HG02884 (cell line): ENCODE results near the gene RPTOR.
"Not testable (repeated sequence)": the region's sequence is repeated elsewhere in the genome, so short reads cannot be mapped to it uniquely, and the experiment has no call there.

ENCODE experiments used
- ATAC-seq: cut with Tn5 transposase; IDR thresholded peaks from one replicate; pipeline ENCODE4 v1.9.1; 2021; ENCODE audit warnings: mild to moderate bottlenecking, moderate library complexity; ENCODE audit not compliant: unreplicated experiment

RPTOR gene

DNA sequence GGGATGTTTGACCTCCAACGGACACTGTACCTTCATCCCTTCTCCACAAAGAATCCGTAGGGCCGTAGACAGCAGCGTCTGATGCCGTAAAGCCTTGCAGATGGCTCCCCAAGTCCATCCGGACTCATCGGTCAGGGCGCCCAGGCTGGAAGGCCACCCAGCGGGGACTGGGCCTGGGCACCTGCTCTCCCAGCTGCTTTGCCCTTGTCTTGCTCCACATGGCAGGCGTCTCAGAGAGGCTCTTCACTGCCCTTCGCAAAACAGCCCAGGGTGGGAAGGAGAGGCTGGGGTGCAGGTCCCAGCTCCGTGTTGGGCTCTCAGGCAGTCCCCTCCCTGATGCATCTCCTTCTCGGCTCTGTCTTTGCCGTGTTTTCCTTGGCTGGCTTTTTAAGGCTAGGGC lies 6.2 kb upstream of the RPTOR start:
- no peak for ATAC-seq

DNA sequence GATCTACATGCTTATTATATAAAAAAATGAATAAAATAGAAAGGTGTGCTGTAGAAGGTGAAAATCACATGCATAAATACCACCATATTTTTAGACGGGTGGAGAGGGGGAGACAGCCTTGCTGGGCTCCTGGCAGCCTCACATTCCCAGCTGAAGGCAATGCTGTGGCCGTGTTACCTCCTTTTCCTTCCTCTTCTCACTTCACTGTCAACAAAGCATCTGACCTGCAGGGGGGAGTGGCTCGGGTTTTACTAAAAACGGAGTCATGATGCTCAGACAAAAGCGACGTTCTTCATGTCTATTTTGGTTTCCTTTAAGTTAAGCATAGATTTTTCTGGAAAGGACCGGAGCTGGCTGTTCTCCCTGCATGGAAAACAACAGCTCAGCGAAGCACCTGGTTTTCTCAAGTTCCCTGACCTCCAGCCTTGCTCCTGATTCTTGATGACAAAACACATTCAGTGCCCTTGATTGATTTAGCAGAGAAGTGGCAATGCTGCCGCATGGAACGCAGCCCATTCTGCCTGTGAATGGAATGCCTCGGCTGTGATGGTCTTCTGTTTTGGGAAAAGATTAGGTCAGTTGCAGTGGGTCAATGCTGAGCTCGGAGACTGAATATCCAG lies 5.5 kb upstream of the RPTOR start:
- ATAC-seq: no peak

GRCh38 chr17:80545499-80545826 lies 825 bp downstream of the RPTOR start:
- ATAC-seq: no peak

DNA sequence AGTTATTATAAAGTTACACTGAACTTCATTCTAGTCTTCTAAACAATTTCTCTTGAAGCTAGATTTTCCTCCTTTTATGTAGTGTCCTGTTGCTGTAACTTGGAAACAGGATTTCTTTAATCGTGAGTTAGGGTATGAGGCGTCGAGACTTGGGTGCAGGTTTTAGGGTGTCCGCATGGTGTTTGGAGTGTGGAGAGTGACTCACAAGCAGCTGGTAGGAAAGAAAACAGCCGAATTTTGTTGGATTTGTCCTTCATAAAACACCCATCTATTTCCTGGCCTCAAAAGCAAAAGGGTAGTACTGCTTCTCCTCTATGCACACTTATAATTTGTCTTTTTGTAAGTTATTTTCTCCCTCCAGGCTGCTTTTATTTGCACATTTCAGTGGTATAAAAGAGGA lies 1.6 kb downstream of the RPTOR start:
- ATAC-seq: no peak

DNA sequence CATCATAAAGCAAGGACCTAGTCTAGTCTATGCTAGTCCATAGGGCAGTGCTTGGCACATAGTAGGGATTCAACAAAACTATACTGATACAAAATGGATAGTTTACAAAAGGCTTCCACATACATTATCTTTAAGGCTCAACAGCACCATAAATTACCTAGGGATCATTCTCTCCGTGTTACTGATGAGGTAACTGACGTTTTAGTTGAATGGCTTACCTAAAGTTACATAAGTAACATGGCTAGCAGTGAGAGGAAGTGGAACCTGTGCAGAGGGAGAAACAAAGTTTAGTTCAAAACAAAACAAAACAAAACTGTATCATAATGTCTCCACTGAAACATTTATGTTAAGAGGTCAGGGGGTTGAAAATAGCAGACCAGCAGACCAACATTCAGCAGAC lies 7.9 kb downstream of the RPTOR start:
- ATAC-seq: no peak

GRCh38 chr17:80555266-80555665 lies 10.6 kb downstream of the RPTOR start:
- ATAC-seq: no peak

DNA sequence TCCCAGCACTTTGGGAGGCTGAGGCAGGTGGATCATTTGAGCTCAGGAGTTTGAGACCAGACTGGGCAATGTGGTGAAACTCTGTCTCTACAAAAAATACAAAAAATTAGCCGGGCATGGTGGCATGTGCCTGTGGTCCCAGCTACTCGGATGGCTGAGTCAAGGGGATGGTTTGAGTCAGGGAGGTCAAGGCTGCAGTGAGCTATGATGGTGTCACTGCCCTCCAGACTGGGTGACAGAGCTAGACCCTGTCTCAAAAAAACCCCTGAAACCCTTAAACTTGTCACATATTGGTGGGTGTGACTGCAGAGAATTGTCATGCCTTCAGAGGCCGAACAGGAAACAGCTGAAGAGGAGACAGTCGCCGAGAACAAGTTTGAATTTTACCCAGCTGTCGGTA lies 13.4 kb downstream of the RPTOR start:
- no peak for ATAC-seq

DNA sequence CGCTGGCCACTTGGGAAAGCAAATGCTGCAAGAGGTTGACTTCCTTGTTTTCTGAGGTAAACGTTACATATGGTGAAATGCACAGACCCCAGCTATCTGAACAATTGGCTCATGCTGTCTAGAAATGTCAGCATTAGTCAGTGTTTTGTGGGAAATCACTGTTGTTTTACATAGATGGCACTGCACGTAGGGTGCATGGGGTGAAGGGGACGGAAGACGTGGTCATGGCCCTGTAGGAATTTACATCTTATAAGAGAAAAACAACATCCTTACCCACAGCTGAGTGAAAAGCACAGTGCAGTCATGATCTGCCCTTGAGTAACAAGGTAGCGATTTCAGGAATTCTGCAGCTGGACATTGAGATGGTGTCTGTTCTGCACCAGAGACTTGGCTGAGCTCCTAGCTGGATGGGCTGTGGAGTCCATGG lies 15.2 kb downstream of the RPTOR start:
- no peak for ATAC-seq

- ATAC-seq: no peak
These were observed 17.0 kb downstream of the RPTOR start for GRCh38 chr17:80561541-80562114.

GRCh38 chr17:80564545-80564944 lies 19.9 kb downstream of the RPTOR start:
- ATAC-seq: no peak

GRCh38 chr17:80565343-80566053 lies 20.9 kb downstream of the RPTOR start:
- ATAC-seq: no peak

GRCh38 chr17:80566054-80566400 lies 21.4 kb downstream of the RPTOR start:
- ATAC-seq: no peak

DNA sequence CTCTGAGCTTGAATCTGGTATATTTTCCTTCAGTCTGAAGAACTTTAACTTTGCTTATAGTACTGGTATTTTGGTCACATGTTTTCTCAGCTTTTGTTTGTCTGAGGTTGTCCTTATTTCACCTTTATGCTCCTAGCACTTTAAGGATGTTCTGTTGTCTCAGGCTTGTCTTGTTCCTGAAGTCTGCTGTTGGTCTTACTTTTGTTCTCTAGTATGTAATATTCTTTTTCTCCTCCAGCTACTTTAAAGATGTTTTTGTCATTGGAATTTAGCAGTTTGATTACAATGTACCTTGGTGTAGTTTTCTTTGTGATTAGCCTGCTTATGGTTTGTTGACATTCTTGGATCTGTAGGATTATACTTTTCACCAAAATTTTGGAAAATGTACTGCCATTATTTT lies 23.6 kb downstream of the RPTOR start:
- no peak for ATAC-seq

GRCh38 chr17:80569924-80570323 lies 25.3 kb downstream of the RPTOR start:
- ATAC-seq: no peak

- no peak for ATAC-seq
These were observed 29.1 kb downstream of the RPTOR start for GRCh38 chr17:80573701-80574100.

GRCh38 chr17:80574496-80574895 lies 29.9 kb downstream of the RPTOR start:
- ATAC-seq: no peak

- no peak for ATAC-seq
These were observed 30.6 kb downstream of the RPTOR start for GRCh38 chr17:80575057-80575875.

DNA sequence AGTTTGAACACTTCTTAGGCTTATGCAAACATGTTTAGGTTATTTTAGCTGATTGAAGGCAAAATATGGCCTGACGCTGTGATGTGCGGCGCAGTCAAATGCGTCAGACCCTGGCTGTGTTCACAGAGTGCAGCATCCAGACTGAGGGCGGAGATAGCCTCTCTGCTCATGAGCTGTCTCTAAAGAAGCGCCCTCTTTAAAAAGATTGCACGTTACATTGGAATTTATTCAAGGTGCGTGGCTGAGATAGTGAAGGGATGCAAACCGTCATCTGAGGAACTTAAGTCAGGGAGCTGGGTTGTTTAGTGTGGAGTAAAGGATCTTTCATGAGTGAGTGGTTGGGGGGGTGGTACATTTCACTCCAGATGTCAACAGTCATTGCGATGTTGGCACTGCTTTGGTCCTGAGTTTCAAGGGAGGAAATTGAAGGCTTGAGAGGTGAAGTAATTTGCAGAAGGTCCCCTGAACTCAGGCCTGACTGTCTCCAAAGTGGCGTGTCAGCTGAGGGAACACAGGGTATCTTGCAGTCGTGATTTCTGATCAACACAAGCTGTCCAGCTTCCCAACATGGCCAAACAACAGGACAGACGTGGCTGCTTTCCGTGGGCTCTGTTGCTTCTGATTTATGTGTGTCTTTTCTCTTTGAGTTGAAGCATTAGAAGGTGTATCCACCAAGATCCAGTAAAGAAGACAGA lies 33.4 kb downstream of the RPTOR start:
- no peak for ATAC-seq

DNA sequence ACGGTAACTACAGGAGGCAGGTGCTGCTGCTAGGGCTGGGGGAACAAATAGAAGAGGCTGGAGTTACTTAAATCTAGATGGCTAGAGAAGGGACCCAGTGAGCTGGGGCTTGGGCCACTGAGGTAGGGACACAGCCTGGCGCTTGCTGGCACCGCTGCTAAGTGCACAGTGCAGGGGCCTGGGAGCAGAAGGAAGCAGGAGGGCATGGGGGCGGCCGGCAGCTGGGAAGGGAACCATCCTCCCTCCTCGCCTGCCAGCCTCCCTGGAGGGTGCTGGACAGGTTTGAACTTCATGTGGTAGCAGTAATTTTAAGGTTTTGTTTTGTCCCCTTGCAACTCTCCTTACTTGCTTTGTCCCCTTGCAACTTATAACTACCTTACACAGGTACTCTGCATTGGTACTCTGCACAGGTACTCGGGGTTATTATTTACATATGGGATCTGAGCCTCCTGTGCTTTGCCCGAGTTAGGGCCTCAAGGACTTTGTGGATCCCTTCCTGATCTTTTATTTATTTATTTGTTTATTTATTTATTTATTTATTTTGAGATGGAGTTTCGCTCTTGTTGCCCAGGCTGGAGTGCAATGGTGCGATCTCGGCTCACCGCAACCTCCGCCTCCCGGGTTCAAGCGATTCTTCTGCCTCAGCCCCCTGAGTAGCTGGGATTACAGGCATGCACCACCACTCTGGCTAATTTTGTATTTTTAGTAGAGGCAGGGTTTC lies 34.2 kb downstream of the RPTOR start:
- not testable (repeated sequence) for ATAC-seq

DNA sequence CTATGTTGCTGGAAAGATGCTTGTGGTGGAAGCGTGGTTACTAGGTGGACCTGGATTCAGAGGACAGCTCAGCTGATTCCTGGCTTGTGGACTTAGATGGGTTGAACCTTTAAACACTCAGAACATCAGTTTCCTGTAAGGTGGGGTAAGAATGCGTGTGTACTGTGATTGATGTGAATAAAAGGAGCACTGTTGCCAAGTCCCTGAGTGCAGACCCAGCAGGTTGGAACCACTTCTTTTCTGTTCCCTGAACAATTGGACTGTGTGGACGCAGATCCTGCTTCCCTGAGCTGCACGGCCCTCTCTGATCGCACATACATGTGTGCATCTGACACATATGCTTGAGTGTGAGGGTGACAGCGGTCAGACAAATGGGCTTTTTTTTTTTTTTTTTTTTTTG lies 37.5 kb downstream of the RPTOR start:
- ATAC-seq: no peak
